ENCODE measurements around the gene STON2.

DNA sequence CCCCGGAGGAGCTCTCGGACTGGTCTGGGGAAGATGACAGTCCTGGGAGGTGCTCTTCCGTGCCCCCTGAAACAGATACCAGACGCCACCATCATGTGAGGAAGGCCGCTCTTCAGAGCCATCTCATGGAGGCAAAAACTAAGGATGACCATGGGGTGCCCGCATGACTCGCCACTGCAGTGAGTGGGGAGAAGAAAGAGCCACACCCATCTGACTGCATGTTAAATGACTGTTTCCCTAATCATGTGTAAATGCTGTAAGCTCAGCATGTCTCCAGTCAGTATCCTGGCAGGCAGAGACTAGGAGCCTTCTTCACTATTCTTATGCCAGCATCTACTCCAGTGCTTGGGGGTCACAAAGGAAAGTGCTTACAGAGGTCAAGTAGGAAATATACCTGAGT is 4.0 kb downstream of the STON2 start:
- TF ChIP-seq CTCF (IDR thresholded peaks at IDR 0.05) (no peak), POLR2A (IDR thresholded peaks at IDR 0.05) (no peak)

All from uterus (tissue), 2 donors.